Smooth muscle cell of bladder (primary cell): ENCODE measurements around the gene PPP1R18. TPM values are rescaled to one million over a fixed set of nuclear protein-coding genes. Genes with fewer than 3 reads are reported as not detected.

Experiments used
- total RNA-seq: library from RNA; depleted of rRNA; stranded (reverse); fragments of >200 nt; gene quantifications from 2 replicates; pipeline ENCODE4 v1.2.3, GENCODE V29; 2014

The PPP1R18 gene
- 36.7 and 43.6 TPM in 2 replicates for total RNA-seq

GRCh38 chr6:30686009-30686907 is at the start of gene PPP1R18:
PPP1R18 (minus strand) TSS chr6:30686645; CDS start chr6:30686018, 627 bp downstream.

GRCh38 chr6:30719791-30720737 is 33.6 kb upstream of the PPP1R18 start, which contains the start of gene TUBB:
TUBB (plus strand) TSS chr6:30720352; CDS start chr6:30720507, 155 bp downstream.

GRCh38 chr6:30717129-30717844 is 30.8 kb upstream of the PPP1R18 start, which contains the start of gene MDC1:
MDC1 (minus strand) TSS chr6:30717281; CDS start chr6:30715175, 2,106 bp downstream.

GRCh38 chr6:30690403-30691207 is 4.2 kb upstream of the PPP1R18 start, which contains the start of gene NRM:
NRM (minus strand) TSS chr6:30690984; CDS start chr6:30690974, 10 bp downstream.

GRCh38 chr6:30672445-30673253 is 13.8 kb downstream of the PPP1R18 start, which contains the start of gene DHX16:
DHX16 (minus strand) TSS chr6:30673006; CDS start chr6:30672841, 165 bp downstream.

GRCh38 chr6:30646450-30647241 is 39.8 kb downstream of the PPP1R18 start, which contains the start of gene C6orf136:
C6orf136 (plus strand) TSS chr6:30647133; CDS start chr6:30647232, 99 bp downstream.

GRCh38 chr6:30626484-30627366 is 59.7 kb downstream of the PPP1R18 start, which contains the start of gene ATAT1:
ATAT1 (plus strand) TSS chr6:30626874.

Other genes starting within 250 kb of the PPP1R18 start
- gene HLA-E, start 197.1 kb downstream of the PPP1R18 start, total RNA-seq = 206 and 225 TPM in 2 replicates
- 43.5 and 53.8 TPM in 2 replicates for gene GNL1, start 130.2 kb downstream of the PPP1R18 start, total RNA-seq
- 3.4 and 6.4 TPM in 2 replicates for gene PRR3, start 129.3 kb downstream of the PPP1R18 start, total RNA-seq
- gene ABCF1, start 115.2 kb downstream of the PPP1R18 start, total RNA-seq = 33.4 and 59.5 TPM in 2 replicates
- 13.9 and 20.8 TPM in 2 replicates for gene PPP1R10, start 69.4 kb downstream of the PPP1R18 start, total RNA-seq
- gene MRPS18B, start 68.8 kb downstream of the PPP1R18 start, total RNA-seq = 36.4 and 46.6 TPM in 2 replicates
- 2.0 and 2.8 TPM in 2 replicates for gene ATAT1, start 59.8 kb downstream of the PPP1R18 start, total RNA-seq
- 2.0 and 2.7 TPM in 2 replicates for gene C6orf136, start 39.5 kb downstream of the PPP1R18 start, total RNA-seq
- 35.8 and 43.7 TPM in 2 replicates for gene DHX16, start 13.6 kb downstream of the PPP1R18 start, total RNA-seq
- 0.71 and 1.0 TPM in 2 replicates for gene NRM, start 4.3 kb upstream of the PPP1R18 start, total RNA-seq
- gene MDC1, start 30.6 kb upstream of the PPP1R18 start, total RNA-seq = 2.4 and 3.7 TPM in 2 replicates
- gene TUBB, start 33.7 kb upstream of the PPP1R18 start, total RNA-seq = 310 and 353 TPM in 2 replicates
- 90.2 and 100 TPM in 2 replicates for gene FLOT1, start 56.0 kb upstream of the PPP1R18 start, total RNA-seq
- gene IER3, start 57.9 kb upstream of the PPP1R18 start, total RNA-seq = 48.9 and 61.3 TPM in 2 replicates
- gene DDR1, start 197.9 kb upstream of the PPP1R18 start, total RNA-seq = 16.2 and 34.9 TPM in 2 replicates
- 5.8 and 11.1 TPM in 2 replicates for gene GTF2H4, start 221.6 kb upstream of the PPP1R18 start, total RNA-seq
- 9.8 and 15.5 TPM in 2 replicates for gene VARS2, start 227.6 kb upstream of the PPP1R18 start, total RNA-seq
- gene SFTA2, start 245.5 kb upstream of the PPP1R18 start, total RNA-seq = not detected in 2 replicates